Measurements from ENCODE around the gene LRRFIP1.
"Not testable (repeated sequence)": the region's sequence is repeated elsewhere in the genome, so short reads cannot be mapped to it uniquely, and the experiment has no call there.

GRCh38 chr2:237595829-237596519 is 31.4 kb upstream of the LRRFIP1 start:
- not testable (repeated sequence) for TF ChIP-seq CTCF (IDR thresholded peaks at IDR 0.05; ENCODE audit: extremely low read depth in 1 of 2, insufficient read depth in 1 of 2, low read depth in 1 of 2, low read length in 2 of 2); POLR2A (IDR thresholded peaks at IDR 0.05; ENCODE audit: low read depth, low read length); EZH2 (IDR thresholded peaks at IDR 0.05; ENCODE audit: borderline replicate concordance, low read depth, low read length, severe bottlenecking); JUN (IDR thresholded peaks at IDR 0.05; ENCODE audit: borderline replicate concordance, insufficient read depth, insufficient read length, low read depth); POLR2AphosphoS5 (IDR thresholded peaks at IDR 0.05; ENCODE audit: insufficient read depth, low read depth, low read length); MYC (IDR thresholded peaks at IDR 0.05; ENCODE audit: low read depth, low read length); MAX (IDR thresholded peaks at IDR 0.05; ENCODE audit: insufficient read depth, insufficient read length); GATA2 (IDR thresholded peaks at IDR 0.05; ENCODE audit: insufficient read depth, insufficient read length, low read depth, low read length); FOS (IDR thresholded peaks at IDR 0.05; ENCODE audit: borderline replicate concordance, insufficient read depth, low read length)

Measured in endothelial cell of umbilical vein (primary cell).